Stimulated activated CD8-positive, alpha-beta memory T cell treated with anti-CD3 and anti-CD28 coated beads, Interleukin-15, amount 100 ng/mL, for 1 hour (primary cell): ENCODE results near the gene PDLIM1.

ENCODE experiments used
- DNase-seq: peaks from one replicate; pipeline ENCODE4 v3.0.0-alpha.2; 2020; ENCODE audit warnings: low read depth

The PDLIM1 gene, protein sequence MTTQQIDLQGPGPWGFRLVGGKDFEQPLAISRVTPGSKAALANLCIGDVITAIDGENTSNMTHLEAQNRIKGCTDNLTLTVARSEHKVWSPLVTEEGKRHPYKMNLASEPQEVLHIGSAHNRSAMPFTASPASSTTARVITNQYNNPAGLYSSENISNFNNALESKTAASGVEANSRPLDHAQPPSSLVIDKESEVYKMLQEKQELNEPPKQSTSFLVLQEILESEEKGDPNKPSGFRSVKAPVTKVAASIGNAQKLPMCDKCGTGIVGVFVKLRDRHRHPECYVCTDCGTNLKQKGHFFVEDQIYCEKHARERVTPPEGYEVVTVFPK

DNA sequence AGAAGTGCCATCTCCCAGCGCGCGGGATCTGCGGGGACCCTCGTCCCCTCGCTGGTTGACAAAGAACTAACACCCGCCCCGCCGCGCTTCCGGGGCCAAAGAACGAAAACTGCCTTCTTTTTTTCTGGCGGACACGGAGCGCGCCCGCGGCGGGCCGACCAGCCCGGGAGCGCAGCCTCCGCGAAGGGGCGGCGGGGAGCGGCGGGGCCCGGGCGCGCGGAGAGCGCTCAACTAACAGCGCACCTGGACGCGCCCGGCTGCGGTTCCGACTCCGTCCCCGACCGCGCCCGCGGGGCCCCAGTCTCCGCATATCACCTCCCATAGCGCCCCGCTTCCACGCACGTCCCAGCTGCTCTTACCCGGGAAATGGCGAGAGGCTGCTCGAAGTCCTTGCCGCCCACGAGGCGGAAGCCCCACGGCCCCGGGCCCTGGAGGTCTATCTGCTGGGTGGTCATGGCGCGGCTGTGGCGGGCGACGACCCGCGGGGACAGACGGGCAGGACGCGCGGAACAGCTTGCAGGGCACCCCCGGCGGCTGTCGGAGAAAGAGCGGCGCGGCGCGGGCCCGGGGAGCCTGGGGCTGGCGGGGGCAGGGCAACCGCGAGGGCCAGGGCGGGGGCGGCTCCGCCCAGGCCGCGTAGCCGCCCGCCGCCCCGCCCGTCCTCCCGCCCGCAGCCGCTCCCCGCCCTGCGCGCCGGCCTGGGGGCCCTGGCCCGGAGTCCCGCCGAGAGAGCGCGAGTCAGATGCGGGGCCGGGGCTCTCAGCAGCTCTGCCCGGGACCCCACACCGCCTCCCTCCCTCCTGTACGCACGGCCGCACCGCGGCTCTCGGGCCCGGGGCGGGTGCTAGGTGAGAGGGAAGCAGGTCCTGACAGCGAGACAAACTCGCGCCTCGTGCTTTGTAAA, at the start of gene PDLIM1:
Gene PDLIM1, minus strand, starts transcription at position 543 of the 904 bp plus-strand sequence. Its CDS starts 88 bp downstream, at position 455.
- DNase-seq, result no peak

DNA sequence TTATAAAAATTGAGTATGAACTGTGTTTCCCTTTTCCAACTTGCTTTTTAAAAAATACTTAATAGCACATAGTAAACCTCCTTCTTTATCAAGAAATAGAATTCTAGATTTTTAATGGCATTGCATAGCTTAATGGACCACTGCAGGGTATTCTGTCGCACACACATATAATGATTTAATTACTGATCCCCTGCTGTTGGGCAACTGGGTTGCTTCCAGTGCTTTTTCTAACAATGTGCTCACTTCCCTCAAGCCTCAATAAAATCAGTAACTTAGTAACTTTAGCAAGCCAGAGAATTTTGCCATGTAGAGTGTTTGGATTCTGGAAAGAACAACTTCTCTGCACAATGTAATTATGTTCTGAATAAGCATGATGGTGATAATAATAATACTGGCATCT, 49.1 kb upstream of the PDLIM1 start:
- no peak for DNase-seq

DNA sequence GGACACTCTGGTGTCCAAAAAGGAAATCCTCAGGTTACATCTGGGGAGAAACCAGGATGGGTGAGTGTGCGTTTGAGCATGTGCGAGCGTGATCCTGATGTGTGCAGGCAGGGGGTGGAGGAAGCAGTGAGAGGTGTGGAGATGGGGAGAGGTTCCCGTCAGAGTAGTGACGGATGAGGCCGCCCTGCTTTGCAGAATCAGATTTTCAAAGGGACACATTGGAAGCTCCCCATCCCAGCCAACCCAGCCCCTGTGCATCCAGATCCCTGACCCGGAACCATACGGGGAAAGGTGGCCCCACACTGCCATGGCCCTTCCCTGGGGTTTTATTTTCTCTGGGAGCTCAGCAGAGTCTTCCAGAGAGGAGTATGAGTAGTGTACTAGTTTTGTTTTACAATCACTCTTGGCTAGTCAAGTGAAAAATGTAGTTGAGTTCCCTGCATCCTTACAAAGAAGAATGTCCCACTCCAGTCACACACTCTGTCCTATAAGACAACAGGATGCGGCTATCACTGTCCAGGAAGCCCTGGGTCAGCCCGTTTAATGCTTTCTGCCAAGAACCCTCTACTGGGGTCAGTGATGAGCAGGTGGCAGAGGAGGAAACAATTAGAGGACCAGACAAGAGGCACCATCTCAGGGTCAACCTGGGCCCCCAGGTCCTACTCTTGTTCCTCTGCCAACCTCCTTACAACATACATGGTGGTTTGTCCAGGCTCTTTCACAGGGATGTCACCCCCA, 46.8 kb upstream of the PDLIM1 start:
- DNase-seq, result no peak

DNA sequence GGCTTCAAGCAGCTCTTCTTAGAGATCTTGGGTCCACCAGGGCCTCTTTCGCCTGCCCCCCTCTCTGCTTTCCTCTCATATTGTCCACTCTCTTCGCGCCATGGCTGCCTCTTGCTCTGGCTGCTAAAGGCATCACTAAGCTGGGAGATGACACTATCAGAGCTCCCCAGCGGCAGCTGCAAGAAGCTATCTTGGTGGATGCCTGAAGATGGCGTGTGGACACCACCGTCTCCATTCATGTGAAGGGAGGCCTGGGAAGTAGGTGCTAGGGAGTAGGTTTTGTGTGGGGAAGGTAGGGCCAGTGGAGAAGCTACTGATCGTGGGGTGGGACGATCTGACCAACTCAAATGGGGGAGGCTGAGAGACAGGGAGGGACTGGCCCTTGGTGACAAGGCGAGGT, 45.9 kb upstream of the PDLIM1 start:
- no peak for DNase-seq

DNA sequence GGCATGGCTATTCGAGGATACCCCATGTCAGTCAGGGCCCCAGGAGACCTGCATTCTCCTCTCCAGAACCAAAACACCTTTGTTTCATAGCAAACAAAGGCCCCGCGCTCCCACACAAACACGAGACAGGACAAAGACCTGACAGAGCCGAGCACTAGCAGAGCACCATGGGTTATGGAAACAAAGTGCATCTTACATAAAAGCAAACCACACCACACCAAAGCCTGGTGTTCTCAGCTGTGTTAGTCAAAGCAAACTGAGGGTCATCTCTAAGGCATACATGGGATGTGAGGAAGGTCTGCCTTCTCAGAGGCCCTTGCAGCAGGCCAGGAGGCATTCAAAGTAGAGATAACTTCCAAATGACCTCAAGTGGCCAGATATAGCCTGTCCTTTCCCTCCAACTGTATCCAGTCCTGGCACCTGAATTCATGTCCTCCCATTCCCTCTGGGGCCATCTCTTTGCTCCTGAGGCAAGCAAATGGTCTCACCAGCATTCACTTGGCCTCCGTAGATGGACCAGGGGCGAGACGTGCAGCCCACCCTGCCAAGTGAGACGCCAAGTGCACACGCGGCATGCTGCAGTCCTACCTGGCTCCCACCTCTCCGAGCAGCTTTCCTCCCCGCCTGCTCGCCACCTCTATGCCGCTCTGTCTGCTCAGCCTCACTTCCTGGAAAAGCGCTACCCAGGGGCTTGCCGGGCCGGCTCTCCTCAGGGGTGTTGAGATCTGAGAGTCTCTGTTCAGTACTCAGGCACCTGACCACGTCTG, 45.3 kb upstream of the PDLIM1 start:
- DNase-seq, result no peak

DNA sequence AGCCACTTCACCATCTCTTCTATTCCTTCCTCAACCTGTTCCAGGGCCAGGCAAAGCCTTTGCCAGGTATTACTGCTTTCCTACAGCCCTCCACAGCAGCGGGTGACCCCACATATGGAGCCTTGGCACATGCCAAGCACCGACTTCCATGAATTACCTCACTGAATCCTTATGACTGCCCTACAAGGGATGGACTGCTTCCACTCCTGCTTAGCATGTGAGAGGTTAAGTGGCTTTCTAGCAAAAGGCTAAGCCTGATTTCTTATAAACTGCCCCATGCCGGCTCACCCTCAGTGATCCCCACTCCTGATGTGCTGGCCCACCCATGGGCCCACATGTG, 44.0 kb upstream of the PDLIM1 start:
- no peak for DNase-seq

DNA sequence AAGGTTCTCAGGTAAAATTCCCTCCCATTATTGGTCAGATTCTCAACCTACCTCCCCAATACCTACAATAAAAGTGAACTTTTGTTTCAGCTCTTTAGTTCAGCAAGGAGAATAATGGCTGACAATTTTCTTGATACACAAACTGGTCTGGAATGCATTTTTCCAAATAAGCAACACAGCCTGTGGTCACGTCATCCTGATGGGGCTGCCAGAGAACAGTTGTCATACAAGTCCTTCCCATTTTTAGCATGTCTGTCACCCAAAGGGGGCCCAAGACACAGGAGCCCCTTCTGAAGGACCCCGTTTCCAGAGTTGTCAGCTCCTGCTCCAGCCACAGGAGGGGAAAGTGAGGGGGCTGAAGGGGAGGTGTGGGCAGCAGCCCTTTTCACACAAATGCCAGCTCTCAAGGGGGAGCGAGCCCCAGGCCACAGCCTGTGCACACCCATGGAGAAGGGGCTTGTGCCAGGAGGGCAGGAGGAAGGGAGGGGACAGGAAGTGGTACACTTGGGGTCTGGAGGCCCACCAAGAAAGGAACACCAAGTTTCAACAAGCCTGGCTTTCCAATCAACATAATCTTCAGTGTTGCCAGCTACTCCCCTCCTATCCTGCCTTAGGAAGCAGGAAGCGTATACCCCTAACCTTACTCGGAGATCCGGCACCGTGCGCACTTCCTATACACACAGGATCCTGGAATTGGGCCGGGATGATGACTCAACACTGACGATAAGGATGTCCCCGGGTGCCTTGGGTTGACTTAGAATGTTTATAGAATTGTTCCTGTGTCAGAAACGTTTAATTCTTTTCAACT, 43.4 kb upstream of the PDLIM1 start:
- no peak for DNase-seq

DNA sequence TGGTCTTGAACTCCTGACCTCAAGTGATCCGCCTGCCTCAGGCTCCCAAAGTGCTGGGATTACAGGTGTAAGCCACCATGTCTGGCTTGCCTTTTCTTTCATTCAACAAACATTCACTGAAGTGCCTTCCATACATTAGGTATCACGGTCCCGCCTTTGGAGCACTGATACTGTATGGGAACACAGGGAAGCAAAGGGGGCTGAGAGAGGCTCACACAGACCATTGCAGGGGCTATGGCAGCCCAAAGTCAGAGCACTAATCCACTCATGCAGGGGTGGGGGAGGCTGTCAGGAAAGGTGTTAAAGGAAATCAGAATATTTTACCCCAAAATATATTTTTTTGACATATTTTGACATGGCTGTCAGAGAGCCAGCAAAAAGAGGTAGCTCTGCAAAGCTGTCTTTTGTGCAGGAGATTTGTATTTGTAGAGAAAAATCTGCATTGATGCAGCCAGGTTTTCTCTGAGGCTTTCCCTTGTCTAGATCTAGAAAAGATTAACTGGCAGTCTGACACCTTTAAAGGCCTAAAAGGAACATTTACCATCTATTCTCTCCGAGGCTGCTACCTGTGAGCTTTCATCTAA, 42.0 kb upstream of the PDLIM1 start:
- no peak for DNase-seq

DNA sequence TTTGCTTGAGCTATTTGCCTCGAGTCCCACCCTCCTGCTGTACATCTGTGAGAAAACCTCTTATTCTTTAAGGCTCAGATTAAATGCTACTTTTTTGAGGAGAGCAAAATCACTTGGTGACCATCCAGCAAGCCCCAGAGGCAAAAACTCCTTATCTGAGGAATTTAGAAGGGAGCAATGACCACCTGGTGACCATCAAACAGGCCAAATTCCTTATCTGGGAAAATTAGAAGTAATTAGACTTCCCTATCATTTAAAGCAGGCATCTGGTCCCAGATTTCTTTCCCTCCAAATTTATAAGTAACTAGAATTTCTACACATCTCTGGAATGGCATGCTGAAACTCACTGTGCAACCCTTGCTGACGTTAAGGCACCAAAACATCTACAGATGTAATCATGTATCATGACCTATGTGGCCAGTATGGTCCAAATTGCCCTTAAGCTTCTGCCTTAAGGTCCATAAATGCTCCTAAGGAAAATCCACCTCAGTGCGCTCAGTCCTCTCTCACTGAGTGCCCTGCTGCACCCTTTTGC, 40.9 kb upstream of the PDLIM1 start:
- DNase-seq, result no peak

DNA sequence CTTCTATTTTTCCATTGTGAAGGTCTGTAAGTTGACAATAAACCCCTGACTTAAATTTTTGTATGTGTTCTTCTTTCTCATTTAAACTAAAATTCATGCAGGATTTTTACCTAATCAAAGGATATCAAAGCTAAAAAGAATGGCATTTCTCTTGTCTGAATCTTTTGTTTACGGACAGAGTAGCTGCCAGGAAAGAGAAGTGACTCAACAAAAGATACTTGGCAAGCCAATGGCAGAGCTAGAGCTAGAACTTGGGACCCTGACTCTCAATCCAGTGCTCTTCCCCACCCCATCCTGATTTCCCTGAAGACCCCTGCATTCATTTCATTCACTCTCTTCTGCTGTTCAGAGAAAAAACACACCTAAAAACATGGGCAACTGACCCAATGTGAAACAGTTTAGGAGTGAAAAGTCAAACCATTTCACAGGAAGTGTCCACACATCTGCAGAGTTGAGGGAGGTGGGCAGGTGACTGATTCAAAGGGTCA, 40.2 kb upstream of the PDLIM1 start:
- DNase-seq, result no peak

DNA sequence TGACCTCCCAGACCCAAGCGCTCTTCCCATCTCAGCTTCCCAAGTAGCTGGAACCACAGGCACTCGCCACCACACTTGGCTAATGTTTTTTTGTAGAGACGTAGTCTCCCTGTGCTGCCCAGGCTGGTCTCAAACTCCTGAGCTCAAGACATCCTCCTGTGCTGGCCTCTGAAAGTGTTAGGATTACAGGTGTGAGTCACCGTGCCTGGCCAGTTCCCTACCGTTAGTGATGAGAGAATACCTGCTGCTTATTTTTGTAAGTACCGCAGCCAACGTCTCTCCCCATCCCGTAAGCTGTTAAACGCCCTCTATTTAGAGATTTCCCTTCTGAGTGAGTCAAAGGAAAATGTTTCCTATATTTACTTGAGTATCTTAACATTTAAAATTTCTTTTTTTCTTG, 38.5 kb upstream of the PDLIM1 start:
- no peak for DNase-seq

DNA sequence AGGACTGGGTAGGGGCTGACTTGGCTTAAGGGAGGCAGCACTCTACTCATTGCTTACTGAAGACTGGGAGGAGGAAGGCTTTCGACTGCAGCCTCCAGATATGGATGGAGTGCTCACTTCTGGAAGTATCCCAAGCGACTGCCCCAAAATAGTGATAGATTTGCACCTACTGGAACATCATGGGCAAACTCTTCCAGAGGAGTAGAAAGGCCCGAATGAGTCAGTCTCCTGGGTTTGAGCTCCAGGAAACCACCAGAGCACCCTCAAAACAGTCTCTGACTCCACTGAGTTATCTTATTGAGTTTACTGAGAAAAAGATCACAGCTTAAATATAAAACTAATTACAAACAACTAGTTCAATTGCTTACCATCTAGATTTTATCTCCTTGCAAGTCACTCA, 37.2 kb upstream of the PDLIM1 start:
- no peak for DNase-seq

DNA sequence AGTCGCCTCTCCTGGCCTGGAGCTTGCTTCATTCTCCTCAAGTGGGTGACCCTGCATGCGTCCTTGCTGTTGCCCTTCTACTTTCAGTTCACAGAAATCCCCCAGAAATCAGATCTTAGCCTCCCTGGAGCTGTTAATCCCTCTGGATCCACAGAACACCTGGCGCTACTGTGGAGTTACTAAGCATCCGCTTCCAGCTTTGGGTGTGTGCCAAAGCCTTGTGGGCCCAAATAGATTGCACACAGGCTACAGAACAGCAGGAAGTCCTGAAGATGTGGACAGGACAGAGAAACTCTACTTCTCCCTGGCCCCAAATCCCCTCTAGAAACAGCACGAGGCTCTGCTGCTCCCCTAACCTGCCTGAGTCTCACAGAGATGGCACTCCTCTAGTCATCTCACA, 36.6 kb upstream of the PDLIM1 start:
- no peak for DNase-seq

DNA sequence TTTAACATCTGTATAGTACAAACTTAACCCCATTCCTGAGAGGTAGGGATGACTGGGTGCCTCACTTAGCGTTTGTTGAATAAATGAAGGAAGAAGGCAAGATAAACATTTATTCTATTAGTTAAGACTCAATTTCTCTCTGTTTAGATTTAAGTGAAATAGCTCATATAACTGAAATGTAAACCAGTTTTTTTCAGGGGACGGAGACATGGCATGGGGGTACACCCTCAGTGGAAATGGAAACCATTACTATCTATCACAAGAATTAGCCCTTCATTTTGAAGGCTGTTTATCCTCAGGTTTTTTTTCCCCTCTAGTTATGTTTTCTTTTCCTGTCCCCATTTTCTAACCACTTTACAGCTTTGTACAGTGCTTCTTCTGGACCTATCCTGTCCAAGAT, 35.6 kb upstream of the PDLIM1 start:
- no peak for DNase-seq

DNA sequence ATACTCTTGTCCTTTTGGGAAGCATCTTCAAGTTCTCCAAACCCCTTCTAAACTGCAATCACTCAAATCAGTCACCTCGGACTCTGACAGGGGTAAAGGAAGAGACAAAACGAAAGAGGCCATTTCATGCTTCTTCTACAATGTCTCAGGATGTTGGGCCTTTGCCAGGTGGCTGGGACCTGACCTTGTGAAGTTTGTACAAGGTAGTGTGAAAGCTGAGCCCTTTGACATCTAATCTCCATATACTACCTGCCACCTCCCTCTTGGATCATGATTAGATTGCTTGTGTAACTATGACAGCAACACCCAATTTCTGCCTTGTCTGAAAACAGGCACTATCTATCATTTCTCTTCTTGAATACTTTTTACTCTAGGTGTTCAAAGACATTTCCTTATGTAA, 35.1 kb upstream of the PDLIM1 start:
- DNase-seq, result no peak

DNA sequence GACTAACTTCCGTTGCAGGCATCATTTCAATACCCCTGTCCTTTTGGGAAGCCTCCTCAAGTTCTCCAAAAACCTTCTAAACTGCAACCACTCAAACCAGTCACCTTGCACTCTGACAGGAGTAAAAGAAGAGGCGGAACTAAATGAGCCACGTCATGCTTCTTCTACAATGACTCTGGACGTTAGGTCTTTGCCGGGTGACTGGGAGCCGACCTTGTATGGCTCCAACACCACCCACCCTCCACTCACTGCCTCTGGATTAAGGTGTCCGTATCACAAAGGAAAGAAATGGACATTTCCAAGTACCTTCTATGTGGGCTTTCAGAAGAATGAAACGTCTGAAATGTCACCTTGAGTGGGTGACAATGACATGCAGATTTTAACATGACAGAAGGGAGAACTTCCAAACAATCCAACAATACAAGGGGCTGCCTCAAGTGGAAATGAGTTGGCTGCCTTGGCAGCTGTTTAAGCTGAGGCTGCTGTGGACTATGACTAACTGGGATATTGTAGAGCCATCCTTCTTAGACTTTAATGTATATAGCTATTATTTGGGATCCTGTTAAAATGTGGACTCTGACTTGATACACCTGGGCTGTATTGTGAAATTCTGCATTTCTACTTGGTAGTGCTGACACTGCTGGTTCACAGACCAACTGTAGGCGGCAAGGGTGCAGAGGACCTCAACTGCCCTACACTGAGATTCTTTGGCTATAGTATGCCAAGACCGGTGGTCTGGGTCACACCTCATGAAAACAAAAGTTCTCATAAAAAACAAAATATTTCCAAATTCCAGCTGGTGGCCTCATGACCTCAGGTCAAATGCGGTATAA, 33.8 kb upstream of the PDLIM1 start:
- no peak for DNase-seq

DNA sequence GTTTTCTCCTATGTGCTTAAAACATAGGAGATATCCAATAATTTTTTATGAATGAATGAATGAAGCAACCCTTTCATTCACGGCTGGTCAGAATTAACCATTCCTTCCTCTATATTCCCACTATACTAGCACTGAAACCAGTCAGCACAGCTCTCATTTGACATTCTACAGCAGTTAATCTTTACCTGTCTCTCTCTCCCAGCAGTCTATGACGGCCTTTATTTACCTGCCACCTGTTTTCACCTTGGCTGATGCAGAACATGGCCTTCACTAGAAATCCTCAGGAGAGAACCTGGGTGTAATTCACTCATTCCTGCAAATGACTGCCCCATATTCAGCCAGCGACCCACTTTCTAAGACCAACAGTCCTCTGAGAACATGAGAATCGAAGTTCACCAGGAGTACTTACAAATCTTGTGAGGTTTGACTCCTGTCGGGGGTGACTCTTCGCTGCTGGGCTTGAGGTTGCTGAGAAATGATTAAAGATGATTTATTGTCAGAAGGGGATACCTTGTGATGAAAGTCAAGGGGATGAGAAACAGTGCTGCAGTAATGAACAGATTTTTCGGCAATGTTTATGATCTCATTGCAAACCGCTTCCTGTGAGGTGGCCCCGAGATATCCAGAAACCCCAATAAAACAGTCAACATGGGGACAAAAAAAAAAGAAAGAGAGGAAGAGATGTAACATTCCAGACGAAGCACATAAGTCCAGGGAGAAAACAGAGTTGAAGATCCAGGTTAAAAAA, 30.9 kb upstream of the PDLIM1 start:
- DNase-seq, result no peak

DNA sequence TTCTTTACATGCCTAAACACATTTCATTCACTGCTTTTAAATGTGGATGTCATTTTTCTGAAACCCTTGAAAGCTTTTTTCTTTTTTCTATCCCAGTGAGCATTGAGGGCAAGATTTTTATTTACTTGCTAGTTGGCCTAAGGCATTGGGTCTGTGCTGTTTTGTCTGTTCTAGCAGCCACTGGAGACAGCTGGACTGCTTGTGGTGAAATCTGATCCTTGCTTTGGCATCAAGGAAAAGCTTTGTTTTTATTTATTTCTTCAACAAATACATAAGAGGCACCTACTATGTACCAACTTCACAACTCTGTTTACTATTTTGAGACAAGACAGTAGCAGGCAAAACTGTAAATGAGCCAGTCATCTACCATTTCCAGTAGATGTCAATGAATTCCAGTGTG, 28.4 kb upstream of the PDLIM1 start:
- no peak for DNase-seq

DNA sequence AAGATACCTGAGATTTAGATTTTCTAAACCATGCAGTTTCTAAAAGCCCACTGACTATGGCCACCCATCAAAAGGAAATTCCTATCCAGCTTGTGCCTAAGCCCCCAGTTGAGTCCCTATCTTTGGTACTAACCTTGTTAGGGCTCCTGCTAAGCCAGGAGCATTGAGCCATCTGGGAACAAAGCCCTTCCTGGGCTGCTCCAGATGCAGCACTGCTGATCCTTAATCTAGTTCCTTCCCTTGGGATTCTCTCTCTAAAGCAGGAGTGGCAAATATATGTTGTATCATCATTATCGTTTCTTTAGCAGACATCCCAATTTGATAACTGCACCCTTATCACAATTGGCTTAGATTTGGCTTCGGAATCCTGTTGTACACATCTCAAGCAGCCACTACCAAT, 24.7 kb upstream of the PDLIM1 start:
- no peak for DNase-seq
